GM18507 (cell line): ENCODE results near the gene SEMA3A.

Source experiments
- DNase-seq: peaks from one replicate; pipeline ENCODE4 v3.0.0; 2011; ENCODE audit warnings: low read depth; ENCODE audit not compliant: insufficient read length; ENCODE audit errors: extremely low spot score
- FAIRE-seq: peaks from 2 replicates; lab custom pipeline; 2011; peaks lifted over from hg19 to GRCh38; lab: Jason Lieb, UNC

SEMA3A gene

DNA sequence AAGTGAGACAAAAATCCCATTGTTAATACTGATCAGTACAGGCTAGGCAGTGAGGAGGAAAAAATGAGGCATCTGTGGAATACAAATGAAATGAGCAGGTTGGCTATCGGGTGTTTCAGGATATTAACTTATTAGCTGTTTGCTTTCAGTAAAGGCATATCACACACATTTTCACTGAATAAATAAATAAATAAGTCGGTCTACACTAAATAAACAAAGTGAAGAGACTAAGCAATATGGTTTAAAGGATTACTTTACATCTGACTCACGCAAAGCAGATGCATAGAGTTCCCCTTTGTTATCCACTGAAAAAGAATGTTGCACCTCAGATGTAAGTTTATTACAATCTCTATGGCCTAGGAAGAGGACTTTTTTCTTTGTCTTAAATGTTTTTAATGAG, 6.3 kb upstream of the SEMA3A start:
- no peak for DNase-seq
- FAIRE-seq: no peak

DNA sequence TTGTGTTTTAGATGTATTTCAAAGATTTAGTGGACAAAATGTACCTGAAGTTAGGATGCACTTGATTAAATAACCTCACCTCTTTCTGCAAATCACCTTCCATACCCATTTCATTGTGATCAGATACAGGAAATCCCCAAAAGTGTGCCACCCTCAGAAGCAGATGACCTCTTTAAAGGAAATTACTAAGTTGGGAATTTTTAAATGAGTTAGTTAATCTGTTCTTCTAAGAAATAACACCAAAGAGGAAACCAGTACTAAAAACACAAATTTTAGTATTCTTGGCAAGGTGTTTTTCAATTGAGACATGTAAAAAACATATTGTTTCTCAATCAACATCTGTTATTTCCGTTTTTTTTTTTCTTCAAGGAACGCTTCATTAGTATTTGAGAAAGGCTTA, 4.6 kb upstream of the SEMA3A start:
- FAIRE-seq (no peak), DNase-seq (no peak)

DNA sequence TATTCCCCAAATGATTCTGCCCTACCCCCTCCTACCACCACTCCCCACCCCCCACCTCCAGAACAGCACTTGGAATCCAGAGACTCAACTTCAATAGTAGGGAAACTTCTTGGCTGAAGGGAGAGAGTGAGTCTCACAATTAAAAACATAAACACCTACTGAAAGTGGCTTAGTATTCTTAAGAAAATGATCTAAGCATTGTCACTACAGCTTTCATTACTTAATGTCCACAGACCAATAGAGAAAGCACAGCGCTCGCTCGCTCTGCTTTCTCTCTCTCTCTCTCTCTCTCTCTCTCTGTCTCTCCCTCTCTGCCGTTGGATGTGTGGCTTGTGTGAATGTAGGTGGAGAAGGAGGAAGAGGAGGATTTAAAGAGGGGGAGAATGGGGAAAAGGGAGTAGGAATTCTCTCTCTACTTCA, 1.5 kb upstream of the SEMA3A start:
- DNase-seq (no peak), FAIRE-seq (no peak)

DNA sequence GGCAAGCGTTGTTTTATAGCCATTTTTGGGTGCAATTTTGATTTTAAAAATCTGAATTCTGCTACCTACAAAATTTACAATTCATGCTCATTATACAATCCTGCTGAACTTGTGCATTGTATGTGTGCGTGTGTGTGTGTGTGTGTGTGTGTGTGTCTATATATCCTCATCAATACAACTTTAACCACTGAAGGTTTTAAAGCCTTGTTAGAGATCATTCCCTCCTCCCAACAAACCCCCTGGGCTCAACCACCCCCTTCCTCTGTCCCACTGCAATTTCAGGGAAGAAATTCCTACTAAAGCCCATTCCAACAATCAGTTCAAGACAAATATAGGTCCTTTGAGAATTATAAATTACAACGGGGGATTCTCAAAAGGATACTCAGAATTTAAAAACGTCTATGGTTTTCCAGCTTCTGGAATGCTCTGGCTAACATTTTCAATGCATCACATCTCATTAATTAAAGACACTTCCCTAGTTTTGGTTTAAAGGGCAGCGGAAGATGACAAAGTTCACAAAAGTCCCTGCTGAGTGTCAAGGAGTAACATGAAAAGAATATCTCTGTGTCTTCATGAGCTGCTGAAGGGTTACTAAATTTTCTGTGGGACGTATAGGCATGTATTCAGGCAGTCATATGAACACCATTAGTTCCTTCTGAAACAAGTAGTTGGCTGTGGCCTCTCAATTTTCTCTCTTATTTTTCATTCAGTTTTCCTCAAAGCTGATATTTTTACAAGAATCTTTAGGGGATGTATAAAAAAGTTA, 889 bp upstream of the SEMA3A start:
- no peak for DNase-seq
- FAIRE-seq: no peak

DNA sequence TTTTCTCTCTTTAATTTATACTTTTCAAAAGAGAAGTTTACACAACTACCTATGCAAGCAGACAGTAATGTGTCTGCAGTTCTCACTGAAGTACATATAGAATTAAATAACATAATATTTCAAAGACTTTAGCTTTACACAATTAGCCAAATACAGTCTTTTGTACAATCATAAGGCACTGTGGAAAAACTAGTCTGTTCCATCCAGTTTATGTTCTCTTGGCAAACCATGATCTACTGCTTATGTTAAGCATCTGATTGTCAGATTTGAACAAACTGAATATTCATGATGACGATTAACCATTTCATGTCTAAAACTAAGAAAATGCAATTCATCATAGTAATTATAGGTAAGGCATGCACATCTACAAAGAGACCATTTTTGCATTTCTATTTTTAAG, 842 bp downstream of the SEMA3A start:
- FAIRE-seq (no peak), DNase-seq (no peak)

DNA sequence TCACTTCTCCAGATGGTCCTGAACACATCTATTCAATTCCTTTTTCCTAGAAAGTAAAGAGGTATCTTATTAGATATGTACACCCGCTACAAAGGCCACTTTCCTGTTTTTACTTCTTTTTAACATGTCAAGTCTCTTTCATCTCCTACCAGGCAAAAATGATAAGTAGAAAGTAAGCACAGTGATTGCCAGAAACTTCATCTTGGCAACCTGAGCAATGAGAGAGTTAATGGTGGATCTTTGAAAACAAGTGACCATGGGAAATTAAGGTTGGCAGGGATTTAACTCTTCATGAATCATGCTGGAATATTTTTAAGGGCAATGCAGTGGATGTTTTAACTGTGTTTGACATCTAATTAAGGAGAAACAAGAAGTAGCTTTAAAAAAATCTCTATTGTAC, 2.7 kb downstream of the SEMA3A start:
- FAIRE-seq (no peak), DNase-seq (no peak)

DNA sequence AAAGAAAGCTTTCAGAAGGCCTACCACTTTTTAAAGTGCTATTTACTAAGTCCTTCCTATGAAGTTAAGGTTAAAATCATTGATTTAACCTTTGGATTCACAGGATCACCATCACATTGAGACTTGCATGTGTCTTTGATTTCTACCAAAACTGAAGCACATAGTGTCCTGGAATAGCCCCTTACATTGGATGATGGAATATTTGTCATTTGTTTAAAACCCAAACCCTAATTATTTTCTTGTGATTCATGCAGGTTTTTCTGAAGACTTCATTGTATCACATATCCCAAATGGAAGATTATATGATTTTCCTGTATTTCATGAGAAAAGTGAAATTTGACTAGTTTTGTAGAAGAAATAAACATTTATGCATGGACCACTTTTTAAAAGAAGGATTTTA, 3.3 kb downstream of the SEMA3A start:
- FAIRE-seq (no peak), DNase-seq (no peak)

DNA sequence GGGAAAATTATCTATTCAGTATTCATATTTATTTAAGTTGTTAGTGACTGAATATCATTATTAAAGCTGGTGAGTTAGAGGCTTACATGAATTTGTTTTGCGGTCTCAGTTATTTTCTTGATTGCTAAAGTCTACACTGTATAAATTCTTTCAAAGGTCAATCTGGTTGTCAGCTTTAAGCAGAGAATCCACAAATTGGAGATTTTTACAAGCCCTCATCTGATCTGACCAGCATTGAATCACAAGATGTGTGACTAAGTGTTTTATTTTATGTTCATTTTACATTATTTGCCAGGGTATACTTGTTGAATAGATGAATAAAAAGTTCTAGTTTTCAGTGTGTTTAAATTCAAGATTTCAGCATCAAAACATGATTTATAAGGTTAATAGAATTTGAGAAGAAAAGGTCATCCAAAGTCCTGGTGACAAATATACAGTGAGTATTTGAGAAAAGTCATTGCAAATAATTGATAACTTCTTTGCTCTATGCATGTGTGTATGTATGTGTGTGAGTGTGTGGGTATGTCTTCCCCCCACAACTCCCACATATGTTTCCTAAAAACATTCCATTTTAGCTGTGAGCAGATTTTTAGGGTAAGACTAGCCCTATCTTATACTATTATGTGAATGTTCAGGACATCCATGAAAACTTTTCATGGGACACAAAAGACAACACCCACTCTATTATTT, 4.4 kb downstream of the SEMA3A start:
- no peak for FAIRE-seq

DNA sequence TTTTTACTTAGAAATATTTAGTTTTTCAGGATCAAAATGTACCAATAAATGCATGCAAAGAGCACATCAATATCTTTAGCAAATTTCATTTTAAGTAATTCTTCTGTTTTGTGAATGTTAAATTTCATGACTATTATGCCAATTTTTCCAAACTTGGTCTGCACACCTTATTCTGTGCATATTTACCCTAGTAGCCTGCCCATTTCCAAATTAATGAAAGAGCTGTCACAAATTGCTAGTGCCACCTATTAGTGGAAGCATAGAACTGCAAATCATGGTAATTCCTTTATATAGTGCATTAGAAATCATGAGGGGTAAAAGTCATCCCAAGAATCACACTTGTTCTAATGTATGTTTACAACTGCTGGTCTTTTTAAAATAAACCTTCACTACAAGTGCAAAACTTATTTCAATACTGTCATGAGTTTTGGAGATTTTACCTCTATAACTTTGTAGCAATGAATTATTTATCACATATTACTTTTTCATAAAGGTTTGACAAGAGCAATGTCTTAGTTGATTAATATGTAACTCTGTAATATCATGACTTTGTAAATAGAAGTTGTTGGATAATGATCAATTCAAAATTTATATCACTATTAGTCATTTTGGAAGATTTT, 5.7 kb downstream of the SEMA3A start:
- DNase-seq (no peak), FAIRE-seq (no peak)

More for the DNA sequence above, 4.4 kb downstream of the SEMA3A start:
- no peak for DNase-seq

DNA sequence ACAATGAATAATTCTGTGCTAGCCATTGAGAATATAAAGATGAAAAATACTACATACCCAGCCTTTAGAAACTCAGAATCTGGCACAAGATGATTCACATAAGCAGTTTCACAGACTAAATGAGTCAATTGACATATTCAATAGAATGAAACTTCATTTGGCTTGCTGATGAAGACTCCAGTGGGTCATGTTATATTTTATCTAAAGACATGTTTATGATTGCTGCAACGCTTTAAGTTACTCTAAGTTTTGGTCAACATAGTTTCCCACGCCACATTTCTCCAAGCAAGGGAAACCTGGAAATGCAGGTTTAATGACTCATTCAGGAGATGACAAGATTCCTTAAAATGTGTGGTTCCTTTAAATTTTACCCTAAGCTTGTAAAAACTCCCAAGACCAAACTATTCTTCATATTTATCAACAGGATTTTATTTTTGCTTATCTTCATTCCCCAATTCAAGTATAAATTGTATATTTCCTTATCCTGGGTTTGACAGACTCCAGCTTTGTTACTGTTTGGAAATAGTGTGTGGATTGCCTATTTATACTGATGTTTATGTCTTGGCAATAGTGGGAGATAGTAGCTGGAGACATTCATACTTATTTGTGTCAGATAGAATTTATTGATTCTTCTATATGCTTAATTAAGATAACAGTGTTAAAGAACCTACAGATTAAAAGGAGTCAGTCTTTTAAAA, 6.6 kb downstream of the SEMA3A start:
- no peak for FAIRE-seq
- DNase-seq: no peak

DNA sequence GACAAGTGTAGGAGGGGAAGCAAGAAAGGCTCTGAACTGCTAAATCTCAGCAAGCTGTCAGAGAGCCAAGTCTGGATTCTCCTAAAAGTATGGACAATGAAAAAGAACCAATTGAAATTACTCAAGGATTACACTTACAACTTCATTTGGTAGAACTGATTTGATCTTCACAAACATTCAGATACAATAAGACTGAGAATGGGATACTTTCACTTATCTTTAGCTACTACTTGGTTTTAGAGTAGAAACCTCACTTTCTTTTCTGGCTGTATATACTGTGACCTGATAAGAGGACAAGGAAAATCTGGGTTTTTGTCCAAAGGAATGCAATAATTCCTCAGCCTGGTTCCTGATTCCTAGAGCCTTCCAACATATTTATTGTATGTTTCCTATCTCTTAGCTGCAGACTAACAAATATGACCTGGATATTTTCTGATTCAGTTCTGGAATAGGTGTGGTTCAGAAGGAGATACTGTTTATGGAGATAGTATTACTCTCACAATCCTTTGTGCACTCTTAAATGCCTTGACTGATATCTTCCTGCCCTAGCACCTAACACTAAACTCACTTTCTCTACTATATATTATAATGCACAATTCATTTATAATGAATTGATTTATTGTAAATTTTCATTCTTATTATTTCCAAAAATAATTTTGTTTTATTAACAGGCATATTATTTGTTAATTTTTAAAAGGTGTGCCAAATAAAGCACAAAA, 7.3 kb downstream of the SEMA3A start:
- DNase-seq (no peak), FAIRE-seq (no peak)

DNA sequence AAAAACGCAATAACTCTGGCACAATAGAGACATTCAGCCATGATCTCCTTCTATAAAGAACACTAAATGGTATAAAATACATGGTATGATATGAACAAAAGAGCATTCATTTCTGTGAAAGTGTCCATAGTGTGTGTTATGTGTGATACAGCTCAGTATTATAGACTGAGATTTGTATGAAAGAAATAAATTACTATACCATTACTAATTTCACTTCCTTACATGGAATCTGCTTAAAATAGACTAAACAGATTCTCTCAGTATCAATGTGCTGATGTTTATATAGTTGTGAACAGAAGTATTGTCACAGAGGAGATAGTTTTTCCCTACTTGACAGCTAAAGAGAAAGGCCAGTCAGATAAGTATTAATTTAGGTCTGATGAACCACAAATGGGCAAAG, 10.8 kb downstream of the SEMA3A start:
- DNase-seq (no peak), FAIRE-seq (no peak)

DNA sequence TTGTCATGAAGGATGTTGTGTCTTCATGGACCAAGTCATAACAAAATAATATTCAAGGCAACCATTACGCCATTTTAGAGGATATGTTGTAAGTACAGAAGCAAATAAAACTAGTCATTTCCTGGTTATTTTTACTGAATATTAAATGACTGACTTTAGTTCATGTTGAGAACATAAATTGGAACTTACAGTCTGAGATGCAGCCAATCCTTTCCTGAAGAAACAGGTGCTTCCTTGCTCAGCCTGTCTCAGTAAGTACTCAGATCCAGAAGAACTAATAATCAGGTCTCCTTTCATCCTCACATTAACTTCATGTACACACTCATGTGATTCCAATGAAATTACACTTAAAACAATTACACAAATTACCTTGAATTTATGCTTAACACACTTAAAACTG, 12.3 kb downstream of the SEMA3A start:
- no peak for DNase-seq
- no peak for FAIRE-seq

DNA sequence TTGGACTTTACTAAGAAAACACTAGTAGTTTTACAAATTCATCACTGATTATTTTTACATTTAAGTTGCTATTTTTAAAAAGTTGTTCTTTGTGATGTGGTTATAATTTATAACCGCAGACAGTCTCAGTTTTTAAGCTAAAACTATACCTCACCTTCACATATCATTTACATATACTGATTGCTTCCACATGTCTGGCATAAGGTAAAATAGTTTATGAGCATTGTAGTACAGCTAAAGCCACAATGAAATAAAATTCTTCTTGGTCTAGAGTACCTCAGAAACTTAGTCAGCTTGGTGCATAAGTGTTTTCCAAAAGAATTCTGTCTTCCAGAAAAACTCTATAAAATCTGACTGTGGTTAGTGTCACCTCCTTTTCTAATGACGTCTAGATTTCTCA, 13.0 kb downstream of the SEMA3A start:
- no peak for FAIRE-seq

DNA sequence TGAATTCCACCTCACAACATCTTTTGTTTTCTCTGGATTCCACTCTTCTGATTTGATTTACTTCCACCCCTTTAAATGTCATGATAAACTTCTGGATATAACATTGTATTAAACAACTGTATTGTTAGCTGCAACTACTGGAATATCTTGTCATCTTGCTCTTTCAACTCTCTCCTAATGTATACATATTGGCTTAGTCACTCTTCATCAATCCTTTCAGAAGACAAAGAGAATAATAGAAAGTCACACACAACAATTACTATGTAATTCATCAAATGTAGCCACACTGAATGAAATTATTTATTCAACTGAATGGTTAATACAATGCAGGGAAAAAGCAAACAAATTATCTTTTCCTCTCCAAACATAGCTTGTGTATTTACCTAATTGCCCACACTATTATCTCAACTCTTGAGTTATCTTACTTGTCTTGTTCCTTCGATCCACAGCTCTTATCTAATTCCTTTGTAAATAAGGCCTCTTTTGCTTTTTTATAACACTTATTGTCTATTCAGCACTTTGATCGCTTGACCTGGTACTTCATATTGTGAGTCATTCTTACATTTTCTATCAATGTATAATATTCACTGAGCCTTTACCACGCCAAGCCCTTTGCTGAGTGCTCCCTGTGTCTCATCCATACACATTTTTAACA, 16.7 kb downstream of the SEMA3A start:
- FAIRE-seq: no peak

More for the DNA sequence above, 13.0 kb downstream of the SEMA3A start:
- no peak for DNase-seq

DNA sequence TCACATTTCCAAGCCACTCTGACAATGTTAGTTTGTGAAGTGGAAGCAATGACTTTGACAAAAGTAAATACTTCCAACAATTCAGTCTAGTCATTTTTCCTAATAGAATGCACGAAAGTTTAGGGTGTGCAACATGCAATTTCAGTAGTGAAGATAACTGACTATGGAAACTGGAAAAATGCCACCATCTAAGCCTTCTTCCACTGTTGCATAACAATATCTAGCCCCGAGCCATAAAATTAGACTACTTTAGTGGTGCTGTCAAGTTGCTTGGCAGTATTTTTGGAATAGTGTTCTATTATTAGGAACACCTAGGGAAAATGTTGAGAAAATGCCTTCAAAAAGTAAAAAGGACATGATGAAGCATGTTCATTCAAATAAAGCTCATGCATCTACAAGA, 17.9 kb downstream of the SEMA3A start:
- no peak for FAIRE-seq
- DNase-seq: no peak

More for the DNA sequence above, 16.7 kb downstream of the SEMA3A start:
- DNase-seq: no peak

DNA sequence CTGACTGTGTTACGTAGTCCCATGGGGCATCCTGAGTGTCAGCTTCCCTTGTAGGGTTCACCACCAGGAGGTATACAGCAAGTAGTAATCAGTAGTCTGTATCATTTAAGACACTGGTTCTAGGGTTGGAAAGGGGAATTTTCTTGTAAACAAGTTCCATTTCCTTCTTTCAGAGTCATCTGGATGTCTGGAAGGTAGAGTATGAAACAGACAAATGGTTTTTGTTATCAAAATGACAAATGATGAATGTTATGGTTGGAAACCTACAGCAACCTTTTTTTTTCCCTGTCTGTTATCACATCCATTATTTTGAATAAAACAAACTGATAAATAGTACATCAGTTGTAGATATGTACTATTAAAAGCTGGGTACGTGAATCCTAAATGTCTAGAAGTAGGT, 19.1 kb downstream of the SEMA3A start:
- FAIRE-seq: no peak
- no peak for DNase-seq

DNA sequence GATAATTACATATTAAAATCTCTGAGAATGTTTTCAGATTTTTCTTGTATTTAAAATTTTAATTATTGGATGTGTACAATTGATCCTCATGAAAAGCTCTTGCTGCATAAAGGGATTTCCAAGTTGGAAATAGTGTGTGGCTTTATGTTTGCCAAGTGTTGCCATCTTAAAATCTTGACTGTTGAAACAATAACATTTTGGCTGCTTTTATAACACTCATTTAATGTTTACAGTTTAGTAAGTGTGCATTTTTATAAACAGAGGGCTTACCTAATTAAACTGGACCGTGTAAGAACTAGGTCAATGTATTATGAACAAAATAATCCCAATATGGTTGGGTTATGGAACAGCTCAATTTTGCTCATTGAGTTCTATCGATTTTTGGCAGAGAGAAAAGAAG, 23.9 kb downstream of the SEMA3A start:
- no peak for DNase-seq
- no peak for FAIRE-seq

DNA sequence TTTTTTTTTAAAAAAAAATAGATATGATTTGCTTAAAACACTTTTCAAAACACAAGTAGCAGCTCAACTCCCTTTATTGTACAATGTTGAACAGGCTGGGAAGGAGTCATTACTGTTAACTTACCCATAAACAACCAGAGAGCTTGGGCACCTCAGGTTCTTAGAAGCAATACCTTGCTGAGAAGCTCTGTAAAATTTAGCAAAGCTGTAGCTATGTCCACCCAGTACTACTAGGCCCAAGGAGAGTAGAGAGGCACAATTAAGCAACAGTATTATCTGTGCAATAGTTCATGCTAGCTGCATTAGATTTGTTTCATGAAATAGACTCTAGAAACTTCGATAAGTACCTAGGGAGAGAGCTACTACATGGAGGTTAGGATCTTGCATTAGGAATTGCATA, 32.0 kb downstream of the SEMA3A start:
- DNase-seq (no peak), FAIRE-seq (no peak)
